Fibroblast of pulmonary artery (primary cell): ENCODE measurements around the gene DDX18.

Experiments
- DNase-seq: peaks from one replicate; pipeline ENCODE4 v3.0.0-alpha.2; 2010; ENCODE audit warnings: low read depth
- H3K4me3 ChIP-seq: replicated peaks from 2 replicates; pipeline ENCODE4 v1.5.1; 2011; ENCODE audit warnings: low read depth, mild to moderate bottlenecking, control low read depth, low read length, moderate library complexity
- CTCF ChIP-seq: IDR thresholded peaks from 2 replicates; pipeline ENCODE4 v1.5.1; 2011; ENCODE audit warnings: mild to moderate bottlenecking, control low read depth, low read length, inconsistent platforms; ENCODE audit errors: missing control alignments

Gene DDX18

GRCh38 chr2:117853316-117853715 lies 38.8 kb downstream of the DDX18 start:
- DNase-seq = no peak
- TF ChIP-seq CTCF = no peak
- no peak overlapping the region for H3K4me3 ChIP-seq

GRCh38 chr2:117853873-117854272 lies 39.4 kb downstream of the DDX18 start:
- no peak overlapping the region for H3K4me3 ChIP-seq
- no peak for TF ChIP-seq CTCF
- no peak for DNase-seq

GRCh38 chr2:117854610-117855009 lies 40.1 kb downstream of the DDX18 start:
- no peak overlapping the region for H3K4me3 ChIP-seq
- DNase-seq = no peak
- no peak for TF ChIP-seq CTCF

GRCh38 chr2:117855886-117856285 lies 41.4 kb downstream of the DDX18 start:
- no peak for TF ChIP-seq CTCF
- DNase-seq = peak; percentile 6
- no peak overlapping the region for H3K4me3 ChIP-seq

GRCh38 chr2:117856415-117857210 lies 42.1 kb downstream of the DDX18 start:
- DNase-seq = peak; percentile 95
- H3K4me3 ChIP-seq = no peak overlapping the region
- TF ChIP-seq CTCF = no peak

- no peak for DNase-seq
- no peak for TF ChIP-seq CTCF
- H3K4me3 ChIP-seq = no peak overlapping the region
Observed at GRCh38 chr2:117858336-117858735, 43.8 kb downstream of the DDX18 start.
